ENCODE results near the gene RAB21. TPM values are rescaled to one million over a fixed set of nuclear protein-coding genes. Genes with fewer than 3 reads are reported as not detected.
A peak's percentile ranks its signal among the peaks of the same experiment; 100 is the strongest.

RAB21 gene
- total and polyA plus RNA-seq, 2 of the 13 experiments (the other 11 are each of a cell fraction or from before 2014, with no cell fraction given): 4.4 to 50.9 TPM

DNA sequence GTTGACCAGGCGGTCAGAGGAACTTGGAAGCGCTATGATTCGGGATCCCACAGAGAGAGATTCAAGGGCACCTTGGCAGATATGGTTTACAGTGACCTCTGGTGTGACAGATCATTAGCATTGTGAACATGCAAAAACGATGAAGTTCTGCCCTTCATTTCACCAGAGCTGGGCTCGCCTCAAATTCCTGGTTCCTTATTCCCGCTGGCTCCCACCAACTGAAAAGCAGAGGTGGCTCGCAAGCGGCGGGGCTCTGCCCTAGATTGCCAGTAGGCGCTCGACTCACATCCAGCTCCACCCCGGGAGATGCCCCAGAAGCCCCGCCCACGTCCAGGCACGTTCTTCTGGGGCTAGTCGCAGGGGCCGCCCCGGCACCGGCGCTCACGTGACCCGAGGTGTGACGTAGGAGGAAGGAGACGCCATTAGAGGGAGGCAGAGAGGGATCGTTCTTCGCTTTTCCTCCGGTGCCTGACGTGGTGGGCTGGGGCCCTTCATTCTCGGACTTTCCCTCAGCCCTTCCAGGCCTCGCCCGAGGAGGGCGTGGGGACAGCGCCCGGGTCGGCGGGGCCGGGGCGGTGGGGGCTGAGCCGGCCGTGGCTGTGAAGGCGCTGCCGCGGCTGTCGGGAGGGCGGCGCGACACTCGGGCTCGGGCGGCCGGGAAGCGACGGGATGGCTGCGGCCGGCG lies at the start of gene RAB21 (continued):
- TF ChIP-seq, protein P1, sequence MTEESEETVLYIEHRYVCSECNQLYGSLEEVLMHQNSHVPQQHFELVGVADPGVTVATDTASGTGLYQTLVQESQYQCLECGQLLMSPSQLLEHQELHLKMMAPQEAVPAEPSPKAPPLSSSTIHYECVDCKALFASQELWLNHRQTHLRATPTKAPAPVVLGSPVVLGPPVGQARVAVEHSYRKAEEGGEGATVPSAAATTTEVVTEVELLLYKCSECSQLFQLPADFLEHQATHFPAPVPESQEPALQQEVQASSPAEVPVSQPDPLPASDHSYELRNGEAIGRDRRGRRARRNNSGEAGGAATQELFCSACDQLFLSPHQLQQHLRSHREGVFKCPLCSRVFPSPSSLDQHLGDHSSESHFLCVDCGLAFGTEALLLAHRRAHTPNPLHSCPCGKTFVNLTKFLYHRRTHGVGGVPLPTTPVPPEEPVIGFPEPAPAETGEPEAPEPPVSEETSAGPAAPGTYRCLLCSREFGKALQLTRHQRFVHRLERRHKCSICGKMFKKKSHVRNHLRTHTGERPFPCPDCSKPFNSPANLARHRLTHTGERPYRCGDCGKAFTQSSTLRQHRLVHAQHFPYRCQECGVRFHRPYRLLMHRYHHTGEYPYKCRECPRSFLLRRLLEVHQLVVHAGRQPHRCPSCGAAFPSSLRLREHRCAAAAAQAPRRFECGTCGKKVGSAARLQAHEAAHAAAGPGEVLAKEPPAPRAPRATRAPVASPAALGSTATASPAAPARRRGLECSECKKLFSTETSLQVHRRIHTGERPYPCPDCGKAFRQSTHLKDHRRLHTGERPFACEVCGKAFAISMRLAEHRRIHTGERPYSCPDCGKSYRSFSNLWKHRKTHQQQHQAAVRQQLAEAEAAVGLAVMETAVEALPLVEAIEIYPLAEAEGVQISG (CRISPR knock-in tag; IDR thresholded peaks at IDR 0.05): peak; percentile 71
- TF ChIP-seq, protein P2, sequence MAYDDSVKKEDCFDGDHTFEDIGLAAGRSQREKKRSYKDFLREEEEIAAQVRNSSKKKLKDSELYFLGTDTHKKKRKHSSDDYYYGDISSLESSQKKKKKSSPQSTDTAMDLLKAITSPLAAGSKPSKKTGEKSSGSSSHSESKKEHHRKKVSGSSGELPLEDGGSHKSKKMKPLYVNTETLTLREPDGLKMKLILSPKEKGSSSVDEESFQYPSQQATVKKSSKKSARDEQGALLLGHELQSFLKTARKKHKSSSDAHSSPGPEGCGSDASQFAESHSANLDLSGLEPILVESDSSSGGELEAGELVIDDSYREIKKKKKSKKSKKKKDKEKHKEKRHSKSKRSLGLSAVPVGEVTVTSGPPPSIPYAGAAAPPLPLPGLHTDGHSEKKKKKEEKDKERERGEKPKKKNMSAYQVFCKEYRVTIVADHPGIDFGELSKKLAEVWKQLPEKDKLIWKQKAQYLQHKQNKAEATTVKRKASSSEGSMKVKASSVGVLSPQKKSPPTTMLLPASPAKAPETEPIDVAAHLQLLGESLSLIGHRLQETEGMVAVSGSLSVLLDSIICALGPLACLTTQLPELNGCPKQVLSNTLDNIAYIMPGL (CRISPR knock-in tag; IDR thresholded peaks at IDR 0.05; ENCODE audit: borderline replicate concordance in 1 of 2, low read depth in 1 of 2): peak; percentile 75; a peak in 2 of 4 replicates
- TF ChIP-seq ZFP82 (CRISPR knock-in tag; IDR thresholded peaks at IDR 0.05; ENCODE audit: borderline replicate concordance) (no peak; the same call in 1 of the 2 replicates), ZSCAN12 (CRISPR knock-in tag; IDR thresholded peaks at IDR 0.05) (0 out of 2 replicates have a peak, but pooled peaks have one; percentile 22), DR1 (CRISPR knock-in tag; IDR thresholded peaks at IDR 0.05) (peak; percentile 66; the same call in 1 of the 2 replicates), SPEN (CRISPR knock-in tag; IDR thresholded peaks at IDR 0.05; ENCODE audit: low read depth) (peak; percentile 53; the same call in 1 of the 2 replicates), TFE3 (CRISPR knock-in tag; IDR thresholded peaks at IDR 0.05) (peak; percentile 92), SAFB2 (CRISPR knock-in tag; IDR thresholded peaks at IDR 0.05; ENCODE audit: borderline replicate concordance, low read depth) (peak; percentile 79; the same call in 1 of the 2 replicates), ARNTL (CRISPR knock-in tag; IDR thresholded peaks at IDR 0.05) (peak; percentile 67; the same call in 1 of the 2 replicates), CBX5 (CRISPR knock-in tag; IDR thresholded peaks at IDR 0.05; ENCODE audit: borderline replicate concordance) (peak; percentile 63; the same call in 1 of the 2 replicates), NFKB2 (CRISPR knock-in tag; IDR thresholded peaks at IDR 0.05; ENCODE audit: borderline replicate concordance) (peak; percentile 76; the same call in 1 of the 2 replicates), POGZ (CRISPR knock-in tag; IDR thresholded peaks at IDR 0.05) (peak; percentile 86), ZC3H13 (CRISPR knock-in tag; IDR thresholded peaks at IDR 0.05) (peak; percentile 64; the same call in 1 of the 2 replicates), RAD21 (CRISPR knock-in tag; IDR thresholded peaks at IDR 0.05) (no peak; the same call in 1 of the 2 replicates), MTF1 (CRISPR knock-in tag; IDR thresholded peaks at IDR 0.05) (peak; percentile 42; the same call in 1 of the 2 replicates), MAFF (IDR thresholded peaks at IDR 0.05; ENCODE audit: low read depth, low read length) (no peak)
- TF ChIP-seq, protein P3, sequence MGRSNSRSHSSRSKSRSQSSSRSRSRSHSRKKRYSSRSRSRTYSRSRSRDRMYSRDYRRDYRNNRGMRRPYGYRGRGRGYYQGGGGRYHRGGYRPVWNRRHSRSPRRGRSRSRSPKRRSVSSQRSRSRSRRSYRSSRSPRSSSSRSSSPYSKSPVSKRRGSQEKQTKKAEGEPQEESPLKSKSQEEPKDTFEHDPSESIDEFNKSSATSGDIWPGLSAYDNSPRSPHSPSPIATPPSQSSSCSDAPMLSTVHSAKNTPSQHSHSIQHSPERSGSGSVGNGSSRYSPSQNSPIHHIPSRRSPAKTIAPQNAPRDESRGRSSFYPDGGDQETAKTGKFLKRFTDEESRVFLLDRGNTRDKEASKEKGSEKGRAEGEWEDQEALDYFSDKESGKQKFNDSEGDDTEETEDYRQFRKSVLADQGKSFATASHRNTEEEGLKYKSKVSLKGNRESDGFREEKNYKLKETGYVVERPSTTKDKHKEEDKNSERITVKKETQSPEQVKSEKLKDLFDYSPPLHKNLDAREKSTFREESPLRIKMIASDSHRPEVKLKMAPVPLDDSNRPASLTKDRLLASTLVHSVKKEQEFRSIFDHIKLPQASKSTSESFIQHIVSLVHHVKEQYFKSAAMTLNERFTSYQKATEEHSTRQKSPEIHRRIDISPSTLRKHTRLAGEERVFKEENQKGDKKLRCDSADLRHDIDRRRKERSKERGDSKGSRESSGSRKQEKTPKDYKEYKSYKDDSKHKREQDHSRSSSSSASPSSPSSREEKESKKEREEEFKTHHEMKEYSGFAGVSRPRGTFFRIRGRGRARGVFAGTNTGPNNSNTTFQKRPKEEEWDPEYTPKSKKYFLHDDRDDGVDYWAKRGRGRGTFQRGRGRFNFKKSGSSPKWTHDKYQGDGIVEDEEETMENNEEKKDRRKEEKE (IDR thresholded peaks at IDR 0.05): no peak
- TF ChIP-seq, protein P4, sequence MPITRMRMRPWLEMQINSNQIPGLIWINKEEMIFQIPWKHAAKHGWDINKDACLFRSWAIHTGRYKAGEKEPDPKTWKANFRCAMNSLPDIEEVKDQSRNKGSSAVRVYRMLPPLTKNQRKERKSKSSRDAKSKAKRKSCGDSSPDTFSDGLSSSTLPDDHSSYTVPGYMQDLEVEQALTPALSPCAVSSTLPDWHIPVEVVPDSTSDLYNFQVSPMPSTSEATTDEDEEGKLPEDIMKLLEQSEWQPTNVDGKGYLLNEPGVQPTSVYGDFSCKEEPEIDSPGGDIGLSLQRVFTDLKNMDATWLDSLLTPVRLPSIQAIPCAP (CRISPR knock-in tag; IDR thresholded peaks at IDR 0.05; ENCODE audit: low read depth): no peak

Measured in HepG2 (cell line).